HG03439 (cell line): ENCODE results near the gene AJUBA.
"Not testable (repeated sequence)": the region's sequence is repeated elsewhere in the genome, so short reads cannot be mapped to it uniquely, and the experiment has no call there.

Source experiments
- ATAC-seq: cut with Tn5 transposase; IDR thresholded peaks from one replicate; pipeline ENCODE4 v1.9.1; 2021; ENCODE audit warnings: mild to moderate bottlenecking, moderate library complexity; ENCODE audit not compliant: unreplicated experiment

The AJUBA gene

GRCh38 chr14:22981090-22981875, 1.1 kb downstream of the AJUBA start:
- no peak for ATAC-seq

DNA sequence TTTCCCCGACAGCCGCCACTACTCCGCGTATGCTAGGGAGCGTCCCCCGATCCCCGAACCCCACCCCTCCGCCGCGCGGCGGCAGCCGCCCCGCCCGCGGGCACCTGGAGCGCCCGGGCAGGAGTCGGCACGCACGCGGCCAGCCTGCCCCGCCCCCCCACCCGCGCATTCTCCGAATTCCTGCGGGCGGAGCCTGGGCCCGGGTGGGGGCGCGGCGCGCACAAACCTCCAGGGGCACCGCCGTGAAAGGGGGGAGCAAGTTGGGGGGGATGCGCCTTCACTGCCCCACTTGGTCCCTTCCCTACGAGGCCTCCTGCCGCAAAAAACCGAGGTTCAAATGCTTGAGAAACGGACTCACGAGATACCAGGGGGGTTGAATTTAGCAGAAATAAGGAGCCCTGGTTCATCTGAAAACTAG, 1.7 kb downstream of the AJUBA start:
- ATAC-seq: no peak

DNA sequence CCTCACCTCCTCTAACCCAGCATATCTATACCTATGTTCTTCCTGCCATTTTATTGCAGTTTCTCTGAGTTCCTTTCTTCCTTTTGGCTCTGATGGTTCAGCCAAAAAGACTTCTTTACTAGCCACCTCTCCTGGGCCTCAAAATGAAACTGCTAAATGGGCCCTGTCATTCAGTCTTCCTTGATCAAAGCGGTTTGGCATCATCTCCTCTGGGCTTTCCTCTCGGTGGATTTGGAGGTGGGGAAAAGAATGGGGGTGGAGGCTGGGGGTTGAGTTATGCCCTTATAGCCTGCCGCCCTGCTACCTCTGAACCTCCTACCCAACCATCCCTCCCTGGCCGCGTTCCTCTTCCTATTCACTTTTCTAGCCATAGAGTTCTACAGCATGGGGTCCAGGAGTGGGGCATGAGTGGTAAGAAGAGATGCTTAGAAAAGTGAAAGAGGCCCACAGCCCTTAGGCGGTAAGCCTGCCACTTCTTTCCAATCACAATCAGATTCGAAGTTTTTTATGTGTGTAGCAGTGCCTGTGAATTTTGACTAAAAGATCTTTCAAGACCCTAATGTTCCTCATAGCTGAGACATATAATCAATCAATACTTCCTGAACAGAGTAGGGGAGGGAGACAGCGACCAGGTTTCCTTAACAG, 2.5 kb downstream of the AJUBA start:
- ATAC-seq: no peak

DNA sequence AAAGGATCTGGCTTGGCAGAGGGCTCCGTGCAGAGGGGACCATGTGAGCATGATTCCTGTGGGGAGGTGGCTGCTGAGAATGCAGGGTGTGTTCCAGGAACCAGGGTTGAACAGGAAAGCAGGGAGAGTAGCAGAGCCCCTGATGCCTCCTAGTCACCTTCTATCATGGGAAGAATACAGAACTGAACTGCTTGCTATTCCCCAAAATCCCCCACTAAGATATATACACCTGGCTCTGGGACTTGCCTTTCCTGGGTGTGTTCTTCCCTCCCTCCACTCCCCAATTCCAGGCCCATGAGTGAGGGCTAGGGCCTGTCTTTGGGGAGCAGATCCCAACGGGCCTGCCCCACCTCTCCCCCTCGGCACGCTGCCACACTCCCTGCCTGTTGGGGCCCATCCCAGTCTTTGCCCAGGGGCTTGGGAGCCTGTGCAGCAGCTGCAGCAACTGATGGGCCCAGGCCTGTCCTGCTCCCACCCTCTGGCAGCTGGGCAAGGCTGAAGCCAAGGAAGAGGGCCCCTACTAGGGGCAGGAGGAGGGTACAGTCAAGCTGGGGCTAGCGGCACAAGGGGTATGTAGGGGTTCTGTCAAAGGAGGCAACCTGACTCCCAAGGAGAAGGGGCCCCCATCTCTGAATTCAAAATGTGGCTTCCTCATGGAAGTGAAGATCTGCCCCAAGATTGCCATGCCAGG, 3.2 kb downstream of the AJUBA start:
- no peak for ATAC-seq

DNA sequence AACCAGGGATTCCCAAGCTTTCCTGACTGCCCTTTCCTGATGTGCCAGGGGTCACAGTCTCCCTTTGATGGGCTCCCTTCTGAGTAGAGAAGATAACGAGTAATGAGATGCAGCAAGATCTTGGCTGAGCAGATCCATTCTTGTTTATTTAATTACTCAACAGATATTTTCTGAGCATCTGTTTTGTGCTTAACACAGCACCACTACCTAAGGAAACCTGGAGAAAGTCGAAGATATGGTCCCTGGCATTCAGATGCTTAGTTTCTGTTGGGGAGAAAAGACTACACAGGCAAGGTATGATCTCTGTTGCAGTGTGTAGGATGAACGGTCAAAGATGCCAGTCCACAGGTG, 3.9 kb downstream of the AJUBA start:
- ATAC-seq: no peak

DNA sequence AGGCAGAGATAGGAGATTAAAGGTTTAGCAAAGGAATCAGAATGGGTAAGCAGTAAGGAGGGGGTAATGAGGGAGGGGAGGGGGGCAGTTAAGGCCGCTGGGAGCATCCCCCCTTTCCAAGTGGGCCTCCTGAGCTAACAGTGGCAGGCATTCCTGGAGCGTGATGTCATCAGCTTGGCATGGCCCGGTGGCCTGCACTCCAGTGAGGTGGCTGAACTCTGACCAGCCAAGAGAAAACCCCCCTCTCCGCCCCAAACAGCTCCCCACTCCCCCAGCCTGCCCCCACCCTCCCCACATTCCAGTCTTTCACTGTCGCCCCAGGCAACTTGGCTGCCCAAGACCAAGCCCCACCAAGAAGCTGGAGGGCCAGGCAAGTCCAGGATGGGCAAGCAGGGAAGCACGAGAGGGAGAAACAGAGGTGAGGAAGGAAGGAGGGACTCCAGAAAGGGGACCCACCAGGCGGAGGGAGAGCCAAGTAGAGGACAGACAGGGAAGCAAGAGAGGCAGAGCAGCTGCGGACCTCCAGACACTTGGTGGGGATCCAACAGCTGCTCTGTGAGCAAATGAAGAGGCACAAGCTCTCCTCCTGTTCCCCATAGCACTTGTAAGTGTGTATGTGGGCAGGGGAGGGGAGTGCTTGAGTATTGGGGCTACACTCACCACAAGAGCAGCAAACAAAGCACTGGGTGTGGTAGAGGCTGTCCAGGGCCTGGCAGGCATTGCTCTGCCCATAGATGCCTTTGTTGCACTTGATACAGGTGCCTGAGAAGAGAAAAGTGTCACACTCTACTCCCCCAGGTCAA, 4.5 kb downstream of the AJUBA start:
- no peak for ATAC-seq

- no peak for ATAC-seq
Measured at GRCh38 chr14:22977434-22977683, 5.0 kb downstream of the AJUBA start.

DNA sequence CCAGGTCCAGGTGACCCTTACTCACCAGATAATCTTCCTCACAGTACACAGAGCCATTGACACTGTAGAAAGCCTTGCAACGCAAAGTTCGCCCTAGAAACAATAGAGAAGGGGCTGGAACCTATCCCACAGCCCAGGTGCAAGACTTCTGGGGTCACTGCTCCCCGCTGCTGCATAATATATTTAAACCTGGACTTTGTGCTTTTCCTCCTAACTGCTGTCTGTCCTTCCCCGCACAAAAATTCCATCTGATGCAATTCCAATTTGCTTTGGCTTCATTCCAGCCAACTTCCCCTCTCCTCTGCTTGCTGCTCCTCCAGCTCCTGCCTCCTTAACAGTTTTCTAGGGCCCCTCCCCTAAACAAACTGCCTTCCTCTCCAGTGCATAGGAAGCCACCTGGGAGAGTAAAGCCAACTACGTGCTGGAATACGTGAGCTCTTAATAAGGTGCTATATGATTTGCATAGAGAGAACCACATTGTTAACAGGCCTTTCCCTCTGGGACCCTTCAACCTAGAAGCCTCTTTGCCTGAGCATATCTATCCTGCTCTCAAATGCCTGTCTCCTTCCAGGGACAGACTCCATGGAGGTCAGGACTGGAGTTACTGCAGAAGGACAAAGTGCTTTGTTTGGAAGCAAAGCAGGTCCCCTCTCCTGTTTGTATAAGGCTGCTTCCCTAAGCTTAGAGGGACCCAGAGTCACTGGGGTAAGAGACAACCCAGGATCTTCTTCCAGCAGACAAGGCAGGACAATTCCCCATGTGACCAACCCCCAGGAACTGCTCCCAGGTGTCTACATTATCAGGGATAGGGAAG, 5.5 kb downstream of the AJUBA start:
- no peak for ATAC-seq

GRCh38 chr14:22974530-22975313, 7.6 kb downstream of the AJUBA start:
- no peak for ATAC-seq

- no peak for ATAC-seq
Measured at GRCh38 chr14:22973217-22974032, 8.9 kb downstream of the AJUBA start.

- ATAC-seq: no peak
Measured at GRCh38 chr14:22972313-22972930, 9.9 kb downstream of the AJUBA start.

GRCh38 chr14:22971152-22971551, 11.2 kb downstream of the AJUBA start:
- ATAC-seq: no peak

- ATAC-seq: no peak
Measured at GRCh38 chr14:22966783-22967269, 15.5 kb downstream of the AJUBA start.

- not testable (repeated sequence) for ATAC-seq
Measured at GRCh38 chr14:22965916-22966782, 16.2 kb downstream of the AJUBA start.

- no peak for ATAC-seq
Measured at GRCh38 chr14:22962061-22962676, 20.2 kb downstream of the AJUBA start.

DNA sequence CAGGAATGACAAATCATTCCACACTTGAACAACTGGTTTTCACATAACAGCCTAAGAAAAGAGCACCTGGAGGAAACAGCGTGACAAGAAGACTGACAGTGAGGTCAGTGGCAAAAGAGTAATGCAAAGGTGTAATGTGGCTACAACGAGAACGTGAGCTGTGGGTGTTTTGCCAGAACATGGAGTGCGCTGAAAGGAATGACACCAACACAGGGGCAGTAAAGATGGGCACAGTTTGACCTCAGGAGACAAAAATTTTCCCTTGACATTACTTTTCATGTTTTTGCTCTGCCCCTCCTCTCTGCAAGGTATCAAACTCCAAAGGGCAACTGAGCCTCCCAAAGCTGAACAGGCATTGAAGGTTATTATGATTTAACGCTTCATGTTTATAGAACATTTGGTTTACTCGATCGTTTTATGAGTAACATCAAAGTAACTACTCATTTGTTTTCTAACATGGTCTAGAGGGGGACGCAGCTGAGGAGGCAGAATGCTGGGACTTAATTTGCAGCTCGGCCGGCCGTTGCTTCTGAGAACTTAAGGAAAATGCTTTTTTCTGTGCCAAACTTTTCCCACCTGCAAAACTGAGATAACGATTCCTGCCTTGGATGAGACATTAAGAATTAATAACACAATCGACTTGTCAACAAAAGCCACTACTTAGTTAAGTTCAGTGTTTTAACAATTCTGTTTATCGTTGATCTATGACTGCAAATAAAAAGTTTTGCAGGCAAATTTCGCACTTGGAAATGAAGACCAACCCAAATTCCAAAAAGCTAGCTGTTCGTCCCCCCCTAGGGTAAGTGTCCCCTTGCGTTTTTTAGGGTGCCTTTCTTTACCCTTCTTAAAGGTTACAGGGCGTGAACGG, 26.4 kb downstream of the AJUBA start:
- no peak for ATAC-seq
